ENCODE measurements around the gene DLG1. TPM values are rescaled to one million over a fixed set of nuclear protein-coding genes. Genes with fewer than 3 reads are reported as not detected.

DLG1 gene
- total and polyA plus RNA-seq, 9 of the 15 experiments (the other 6 are each of a cell fraction or from before 2014, with no cell fraction given): 9.4 to 63.5 (median 43.6) TPM

DNA sequence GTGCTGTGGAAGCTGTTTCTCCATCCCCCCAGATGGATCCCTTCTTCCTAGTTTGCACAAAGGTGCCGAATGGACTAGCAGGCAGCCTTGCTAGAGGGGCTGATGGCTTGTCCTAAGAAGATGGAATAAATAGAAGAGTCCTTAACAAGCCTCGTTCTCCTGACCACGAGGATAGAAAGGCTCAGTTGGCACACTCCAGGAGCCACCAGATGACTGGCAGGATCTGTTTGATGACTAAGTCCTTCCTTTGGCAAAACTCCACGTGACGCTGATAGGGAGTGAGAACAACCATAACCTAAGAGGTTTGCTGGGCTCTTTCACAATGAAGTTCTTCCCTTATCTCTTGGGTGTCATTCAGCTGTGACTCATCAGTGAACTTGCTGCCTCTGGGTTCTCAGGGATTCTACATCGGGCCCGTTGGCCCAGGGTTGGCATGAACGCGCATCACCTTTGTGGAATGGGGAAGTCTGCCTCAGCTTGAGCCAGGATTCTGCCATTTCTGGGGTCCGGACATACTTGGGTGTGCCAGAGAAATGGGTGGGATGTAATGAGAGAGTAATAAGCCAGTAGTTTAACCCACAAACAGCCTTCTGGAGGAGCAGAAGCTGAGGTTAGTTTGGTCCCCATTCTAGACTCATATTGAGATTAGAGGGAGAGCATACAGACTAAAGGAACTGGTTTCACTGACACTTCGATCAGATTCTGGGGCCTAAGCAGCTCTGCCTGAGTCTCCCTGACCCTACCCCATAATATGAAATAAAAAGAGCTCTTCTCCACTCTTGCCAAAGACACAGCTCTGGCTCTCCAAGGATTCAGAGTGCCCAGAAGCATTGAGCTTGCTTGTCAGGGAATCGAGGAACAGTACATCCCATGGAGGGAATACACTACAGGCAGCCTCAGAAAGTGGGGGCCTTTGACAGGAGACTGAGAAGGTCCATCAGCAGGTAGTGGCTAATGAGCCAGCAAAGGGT, 266.8 kb downstream of the DLG1 start (continued):
- TF ChIP-seq ZNF395 (CRISPR knock-in tag; IDR thresholded peaks at IDR 0.05): peak; percentile 92
- no peak for TF ChIP-seq ETS2 (tag; IDR thresholded peaks at IDR 0.05; ENCODE audit: borderline replicate concordance, poor library complexity, severe bottlenecking)
- peak; percentile 72 to 81 for TF ChIP-seq KDM1A (IDR thresholded peaks at IDR 0.05)
- TF ChIP-seq RHOXF2B (CRISPR knock-in tag; conservative IDR thresholded peaks at IDR 0.05): no peak
- peak; percentile 100 for TF ChIP-seq FOSL1 (tag; conservative IDR thresholded peaks at IDR 0.05)
- peak; percentile 98 for TF ChIP-seq SMARCC2 (IDR thresholded peaks at IDR 0.05; ENCODE audit: low read depth)
- TF ChIP-seq ZNF280A (IDR thresholded peaks at IDR 0.05; ENCODE audit: low read depth, partially characterized antibody): no peak
- TF ChIP-seq NFATC3 (IDR thresholded peaks at IDR 0.05): peak; percentile 98
- peak; percentile 85 for TF ChIP-seq ZNF316 (IDR thresholded peaks at IDR 0.05)
- no peak for TF ChIP-seq CBX8 (IDR thresholded peaks at IDR 0.05; ENCODE audit: borderline replicate concordance, extremely low read depth, low read depth, low read length, poor library complexity, severe bottlenecking)
- peak; percentile 93 for TF ChIP-seq MYNN (IDR thresholded peaks at IDR 0.05)
- no peak for TF ChIP-seq MYNN (CRISPR knock-in tag; IDR thresholded peaks at IDR 0.05)
- TF ChIP-seq BMI1 (IDR thresholded peaks at IDR 0.05; ENCODE audit: low read length): no peak
- TF ChIP-seq VEZF1 (CRISPR knock-in tag; IDR thresholded peaks at IDR 0.05): no peak; the same call in 1 of the 2 replicates
- TF ChIP-seq NUFIP1 (IDR thresholded peaks at IDR 0.05; ENCODE audit: partially characterized antibody): no peak
- TF ChIP-seq ZNF707 (CRISPR knock-in tag; conservative IDR thresholded peaks at IDR 0.05): no peak; the same call in 1 of the 2 replicates
- TF ChIP-seq RBM15 (IDR thresholded peaks at IDR 0.05; ENCODE audit: insufficient read depth, low read length): no peak
- no peak for TF ChIP-seq KAT2B (IDR thresholded peaks at IDR 0.05; ENCODE audit: low read depth, low read length)
- TF ChIP-seq KHSRP (IDR thresholded peaks at IDR 0.05): no peak
- no peak for TF ChIP-seq POLR2B (IDR thresholded peaks at IDR 0.05; ENCODE audit: low read depth, partially characterized antibody)
- no peak for TF ChIP-seq U2AF2 (optimal IDR thresholded peaks at IDR 0.05; ENCODE audit: low read depth, low read length)
- TF ChIP-seq, protein P1, sequence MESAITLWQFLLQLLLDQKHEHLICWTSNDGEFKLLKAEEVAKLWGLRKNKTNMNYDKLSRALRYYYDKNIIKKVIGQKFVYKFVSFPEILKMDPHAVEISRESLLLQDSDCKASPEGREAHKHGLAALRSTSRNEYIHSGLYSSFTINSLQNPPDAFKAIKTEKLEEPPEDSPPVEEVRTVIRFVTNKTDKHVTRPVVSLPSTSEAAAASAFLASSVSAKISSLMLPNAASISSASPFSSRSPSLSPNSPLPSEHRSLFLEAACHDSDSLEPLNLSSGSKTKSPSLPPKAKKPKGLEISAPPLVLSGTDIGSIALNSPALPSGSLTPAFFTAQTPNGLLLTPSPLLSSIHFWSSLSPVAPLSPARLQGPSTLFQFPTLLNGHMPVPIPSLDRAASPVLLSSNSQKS (CRISPR knock-in tag; IDR thresholded peaks at IDR 0.05): no peak
- TF ChIP-seq FOXJ3 (CRISPR knock-in tag; IDR thresholded peaks at IDR 0.05): no peak
- no peak for TF ChIP-seq XRCC5 (IDR thresholded peaks at IDR 0.05; ENCODE audit: low read depth, low read length)
